Hematopoietic multipotent progenitor cell treated with erythropoietin and hydrocortisone succinate and interleukin-3 and kit ligand, for 6 days (in vitro differentiated cells): ENCODE measurements around the gene FOXI1.

Experiments used
- DNase-seq: peaks from one replicate; pipeline ENCODE4 v3.0.0-alpha.2; 2015

FOXI1 gene

DNA sequence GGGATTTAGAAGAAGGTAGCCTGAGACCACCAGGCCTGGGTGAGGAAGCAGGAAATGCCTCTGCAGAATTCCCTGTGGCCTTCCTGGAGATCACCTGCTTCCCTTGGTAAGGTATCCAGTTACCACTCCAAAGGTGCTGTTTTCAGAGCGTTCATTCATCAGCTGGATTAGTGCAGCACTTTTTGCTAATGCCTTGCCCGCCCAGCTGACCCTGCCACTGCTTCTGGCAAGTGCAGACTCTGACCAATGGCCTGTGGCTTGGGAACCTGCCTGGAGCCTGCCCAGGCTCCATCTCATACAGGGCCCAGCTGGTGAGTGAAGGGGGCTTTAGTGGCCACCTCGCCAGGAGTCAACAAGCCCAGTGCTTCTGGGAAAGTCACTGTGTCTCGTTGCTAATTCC is 48.6 kb downstream of the FOXI1 start:
- DNase-seq: no peak

DNA sequence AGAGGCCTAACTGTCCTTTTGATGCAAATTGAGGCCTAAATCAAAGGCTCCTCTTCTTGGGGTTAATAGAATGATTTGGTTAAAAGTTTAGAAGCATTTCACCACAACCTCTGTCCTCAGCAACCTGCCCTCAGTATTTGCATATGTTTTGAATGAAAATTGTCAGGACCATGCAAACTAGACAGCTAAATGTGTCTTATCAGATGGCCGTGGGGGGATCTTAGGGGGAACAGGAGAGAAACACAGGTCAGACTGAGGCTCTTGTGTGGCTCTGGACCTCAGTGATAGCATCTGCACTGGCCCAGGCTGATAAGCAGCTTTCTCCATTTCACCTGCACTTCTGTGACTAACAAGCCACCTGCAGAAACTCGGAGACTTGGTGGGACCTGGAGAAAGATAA is 49.0 kb downstream of the FOXI1 start:
- no peak for DNase-seq

DNA sequence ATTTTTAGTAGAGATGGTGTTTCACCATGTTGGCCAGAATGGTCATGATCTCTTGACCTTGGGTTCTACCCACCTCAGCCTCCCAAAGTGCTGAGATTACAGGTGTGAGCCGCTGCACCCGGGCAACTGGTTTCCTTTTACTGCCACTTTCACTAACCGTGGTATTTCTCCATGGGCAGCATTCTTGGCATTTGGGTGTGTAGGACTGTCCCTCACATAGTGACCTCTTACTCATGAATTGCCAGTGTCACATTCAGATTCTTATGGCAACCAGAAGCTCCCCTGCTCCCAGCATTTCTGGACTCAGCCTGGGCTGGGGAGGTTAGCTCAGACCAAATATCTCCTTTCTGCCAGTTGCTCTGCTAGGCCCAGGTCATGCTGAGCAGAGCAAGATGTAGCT is 50.1 kb downstream of the FOXI1 start:
- DNase-seq: no peak

DNA sequence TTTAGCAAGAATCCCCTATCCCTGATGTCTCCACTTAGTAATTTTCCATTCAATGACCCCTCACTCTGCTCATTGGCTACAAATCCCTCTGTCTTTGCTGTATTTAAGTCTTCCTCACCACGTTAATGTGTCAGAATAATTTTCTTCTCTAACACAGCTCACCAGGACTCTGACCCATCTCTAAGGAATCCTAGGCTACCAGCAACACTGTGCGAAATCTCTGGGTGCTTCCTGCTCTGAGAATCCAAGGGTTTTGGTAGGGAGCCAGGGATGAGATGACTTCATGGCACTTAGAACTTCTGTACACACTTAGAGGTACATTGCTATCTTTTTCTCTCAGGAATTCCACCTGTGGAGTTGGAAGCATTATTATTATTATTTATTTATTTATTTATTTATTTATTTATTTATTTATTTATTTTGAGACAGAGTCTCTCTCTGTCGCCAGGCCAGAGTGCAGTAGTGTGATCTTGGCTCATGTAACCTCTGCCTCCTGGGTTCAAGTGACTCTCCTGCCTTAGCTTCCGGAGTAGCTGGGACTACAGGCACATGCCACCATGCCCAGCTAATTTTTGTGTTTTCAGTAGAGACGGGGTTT is 53.5 kb downstream of the FOXI1 start:
- no peak for DNase-seq
